M059J (cell line): Measurements from ENCODE around the gene TFCP2L1. TPM values are rescaled to one million over a fixed set of nuclear protein-coding genes. Genes with fewer than 3 reads are reported as not detected.

Experiments used
- DNase-seq: peaks from one replicate; pipeline ENCODE4 v3.0.0-alpha.2; 2012; ENCODE audit warnings: low read depth
- total RNA-seq: library from RNA; depleted of rRNA; stranded (reverse); fragments of >200 nt; shearing (Covaris generic); gene quantifications from 2 replicates; pipeline ENCODE4 v1.2.3, GENCODE V29; 2014

TFCP2L1 gene
- total RNA-seq, 1 experiment from 2014 or later = 0.12 TPM

- DNase-seq = peak; percentile 33
These were observed 18.4 kb downstream of the TFCP2L1 start for GRCh38 chr2:121266543-121267106.

- DNase-seq = no peak
These were observed 20.8 kb downstream of the TFCP2L1 start for GRCh38 chr2:121263996-121264715.

GRCh38 chr2:121260370-121261154 lies 24.4 kb downstream of the TFCP2L1 start:
- no peak for DNase-seq

- DNase-seq = no peak
These were observed 27.0 kb downstream of the TFCP2L1 start for GRCh38 chr2:121258051-121258450.

- DNase-seq = no peak
These were observed 27.5 kb downstream of the TFCP2L1 start for GRCh38 chr2:121257480-121257840.

GRCh38 chr2:121256720-121257479 lies 28.1 kb downstream of the TFCP2L1 start:
- no peak for DNase-seq

GRCh38 chr2:121255358-121255757 lies 29.6 kb downstream of the TFCP2L1 start:
- DNase-seq = no peak

- DNase-seq = no peak
These were observed 30.3 kb downstream of the TFCP2L1 start for GRCh38 chr2:121254748-121255147.

- no peak for DNase-seq
These were observed 31.2 kb downstream of the TFCP2L1 start for GRCh38 chr2:121253674-121254240.

- no peak for DNase-seq
These were observed 31.9 kb downstream of the TFCP2L1 start for GRCh38 chr2:121253021-121253673.

GRCh38 chr2:121251497-121251896 lies 33.5 kb downstream of the TFCP2L1 start:
- DNase-seq = no peak

- DNase-seq = no peak
These were observed 36.1 kb downstream of the TFCP2L1 start for GRCh38 chr2:121248766-121249343.

GRCh38 chr2:121247971-121248370 lies 37.0 kb downstream of the TFCP2L1 start:
- no peak for DNase-seq

- no peak for DNase-seq
These were observed 37.5 kb downstream of the TFCP2L1 start for GRCh38 chr2:121247534-121247933.

- no peak for DNase-seq
These were observed 38.2 kb downstream of the TFCP2L1 start for GRCh38 chr2:121246704-121247255.

- no peak for DNase-seq
These were observed 39.1 kb downstream of the TFCP2L1 start for GRCh38 chr2:121245913-121246312.

- DNase-seq = no peak
These were observed 39.7 kb downstream of the TFCP2L1 start for GRCh38 chr2:121245120-121245820.

GRCh38 chr2:121244616-121245015 lies 40.4 kb downstream of the TFCP2L1 start:
- no peak for DNase-seq

- no peak for DNase-seq
These were observed 41.1 kb downstream of the TFCP2L1 start for GRCh38 chr2:121243821-121244460.
